Measurements from ENCODE around the gene LCTL. TPM values are rescaled to one million over a fixed set of nuclear protein-coding genes. Genes with fewer than 3 reads are reported as not detected.

LCTL gene
- total and polyA plus RNA-seq, 10 donors: not detected

GRCh38 chr15:66587749-66588148 lies 22.0 kb upstream of the LCTL start:
- H3K9me3 ChIP-seq: no peaks in the 10 kb centered on the region
- H3K27me3 ChIP-seq (replicated peaks in 1 of 7): peaks cover 0 to 39% (median 0%) of the 10 kb centered on the region in 7 donors
- intact Hi-C loops (cut with DNase I; ENCODE audit: low total_unique reads): no loop called here
- no peak overlapping the region for H3K4me3 ChIP-seq
- no peaks in the 10 kb centered on the region for H3K36me3 ChIP-seq
- 47 to 75% (median 70%) methylated on average over 5 of the region's 5 CpGs for WGBS, 5 donors
- no peak overlapping the region for H3K27ac ChIP-seq
- TF ChIP-seq CTCF (IDR thresholded peaks at IDR 0.05 in 8 of 11, conservative IDR thresholded peaks at IDR 0.05 in 3 of 11): no peak
- TF ChIP-seq POLR2AphosphoS5 (IDR thresholded peaks at IDR 0.05): no peak
- TF ChIP-seq POLR2A (IDR thresholded peaks at IDR 0.05): no peak
- H3K4me1 ChIP-seq: peaks cover 0 to 9% (median 4%) of the 10 kb centered on the region in 6 donors
- DNase-seq: no peak

DNA sequence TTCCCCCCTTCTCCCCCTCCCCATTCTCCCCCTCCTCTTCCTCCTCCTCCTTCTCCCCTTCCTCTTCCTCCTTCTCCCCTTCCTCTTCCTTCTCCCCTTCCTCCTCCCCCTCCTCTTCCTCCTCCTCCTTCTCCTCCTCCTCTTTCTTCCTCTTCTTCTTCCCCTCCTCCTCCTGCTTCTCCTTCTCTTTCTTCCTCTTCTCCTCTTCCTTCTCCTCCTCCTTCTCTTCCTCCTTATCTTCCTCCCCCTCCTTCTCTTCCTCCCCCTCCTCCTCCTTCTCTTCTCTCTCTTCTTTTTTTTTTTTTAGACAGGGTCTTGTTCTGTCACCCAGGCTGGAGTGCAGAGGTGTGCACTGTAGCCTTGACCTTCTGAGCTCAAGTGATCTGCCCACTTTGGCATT lies 21.2 kb upstream of the LCTL start:
- Histone ChIP-seq H3K4me1 (peaks cover 0 to 9% (median 4%) of the 10 kb centered on the region in 6 donors), H3K27me3 (replicated peaks in 1 of 7) (peaks cover 0 to 39% (median 0%) of the 10 kb centered on the region in 7 donors), H3K27ac (no peak overlapping the region), H3K4me3 (no peak overlapping the region), H3K36me3 (no peaks in the 10 kb centered on the region), H3K9me3 (no peaks in the 10 kb centered on the region)
- TF ChIP-seq POLR2A (IDR thresholded peaks at IDR 0.05) (no peak), POLR2AphosphoS5 (IDR thresholded peaks at IDR 0.05) (no peak), CTCF (IDR thresholded peaks at IDR 0.05 in 8 of 11, conservative IDR thresholded peaks at IDR 0.05 in 3 of 11) (no peak)
- no peak for DNase-seq
- intact Hi-C loops (cut with DNase I; ENCODE audit: low total_unique reads): no loop called here

DNA sequence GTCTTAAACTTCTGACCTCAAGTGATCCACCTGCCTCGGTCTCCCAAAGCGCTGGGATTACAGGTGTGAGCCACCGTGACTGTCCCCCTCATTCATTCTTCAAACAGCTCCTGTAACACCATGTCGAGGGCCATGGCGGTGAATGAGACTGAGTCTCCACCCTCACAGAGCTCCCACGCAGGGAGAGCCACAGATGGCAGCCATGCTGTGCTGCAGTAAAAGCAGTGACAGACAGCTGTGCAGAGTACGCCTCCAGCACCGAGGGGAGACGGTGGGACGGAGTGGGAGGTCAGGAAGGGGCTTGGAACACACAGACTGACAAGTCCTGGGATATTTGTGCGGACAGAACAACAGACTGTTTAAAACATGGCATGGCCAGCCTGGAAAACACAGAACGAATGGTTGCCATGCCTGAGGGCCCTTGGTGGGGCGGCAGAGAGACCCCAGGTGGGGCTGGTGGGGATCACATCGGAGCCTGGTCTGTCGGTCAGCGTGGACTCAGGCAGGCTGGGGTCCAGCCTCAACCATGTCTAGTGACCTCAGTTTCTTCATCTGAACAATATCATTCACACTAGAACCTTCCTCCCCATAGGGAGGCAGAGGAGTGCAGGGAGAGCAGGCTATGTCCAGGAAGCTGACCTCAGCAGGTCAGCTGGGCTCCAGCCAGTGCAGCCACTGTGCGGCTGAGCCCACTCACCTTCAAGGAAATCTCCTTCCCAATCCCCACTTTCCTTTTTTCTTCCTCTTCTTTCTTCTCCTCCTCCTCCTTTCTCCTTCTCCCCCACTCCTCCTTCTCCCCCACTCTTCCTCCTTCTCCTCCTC lies 20.6 kb upstream of the LCTL start:
- H3K4me3 ChIP-seq: no peak overlapping the region
- WGBS, 5 donors: 70 to 79% (median 78%) methylated on average over 14 to 17 of the region's 17 CpGs
- TF ChIP-seq POLR2A (IDR thresholded peaks at IDR 0.05) (no peak), CTCF (IDR thresholded peaks at IDR 0.05 in 8 of 11, conservative IDR thresholded peaks at IDR 0.05 in 3 of 11) (no peak), POLR2AphosphoS5 (IDR thresholded peaks at IDR 0.05) (no peak)
- DNase-seq: no peak
- H3K9me3 ChIP-seq: no peaks in the 10 kb centered on the region
- H3K27ac ChIP-seq: no peak overlapping the region
- peaks cover 0 to 39% (median 0%) of the 10 kb centered on the region in 7 donors for H3K27me3 ChIP-seq (replicated peaks in 1 of 7)
- H3K36me3 ChIP-seq: no peaks in the 10 kb centered on the region
- H3K4me1 ChIP-seq: peaks cover 0 to 9% (median 4%) of the 10 kb centered on the region in 6 donors
- intact Hi-C loops (cut with DNase I; ENCODE audit: low total_unique reads): no loop called here

DNA sequence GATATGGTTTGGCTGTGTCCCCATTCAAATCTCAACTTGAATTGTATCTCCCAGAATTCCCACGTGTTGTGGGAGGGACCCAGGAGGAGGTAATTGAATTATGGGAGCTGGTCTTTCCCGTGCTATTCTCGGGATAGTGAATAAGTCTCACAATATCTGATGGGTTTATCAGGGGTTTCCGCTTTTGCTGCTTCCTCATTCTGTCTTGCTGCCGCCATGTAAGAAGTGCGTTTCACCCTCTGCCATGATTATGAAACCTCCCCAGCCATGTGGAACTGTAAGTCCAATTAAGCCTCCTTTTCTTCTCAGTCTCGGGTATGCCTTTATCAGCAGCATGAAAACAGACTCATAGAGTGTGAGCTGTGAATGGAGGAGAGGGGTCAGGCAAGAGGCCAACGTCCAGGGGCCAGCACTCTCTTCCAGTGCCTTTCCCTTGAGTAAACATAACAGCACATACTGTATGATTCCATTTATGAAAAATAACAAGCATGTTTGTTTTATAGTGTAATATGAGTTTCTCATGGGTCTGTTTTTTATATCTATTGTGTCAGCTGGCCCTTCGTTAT lies 16.3 kb upstream of the LCTL start:
- Histone ChIP-seq H3K9me3 (no peaks in the 10 kb centered on the region), H3K4me1 (no peaks in the 10 kb centered on the region), H3K27ac (no peak overlapping the region), H3K27me3 (replicated peaks in 1 of 7) (peaks cover 0 to 12% (median 0%) of the 10 kb centered on the region in 7 donors), H3K36me3 (no peaks in the 10 kb centered on the region), H3K4me3 (no peak overlapping the region)
- TF ChIP-seq CTCF (IDR thresholded peaks at IDR 0.05 in 8 of 11, conservative IDR thresholded peaks at IDR 0.05 in 3 of 11): no peak
- no peak for TF ChIP-seq POLR2AphosphoS5 (IDR thresholded peaks at IDR 0.05)
- no peak for DNase-seq
- WGBS, 5 donors: 69 to 84% (median 83%) methylated on average over 9 of the region's 9 CpGs
- intact Hi-C loops (cut with DNase I; ENCODE audit: low total_unique reads): no loop called here
